Ishikawa (cell line): ENCODE results near the gene KCNIP4.

Source experiments
- CEBPB ChIP-seq: IDR thresholded peaks from 2 replicates; pipeline ENCODE4 v1.6.1; 2012
- CREB1 ChIP-seq: IDR thresholded peaks from 2 replicates; pipeline ENCODE4 v1.6.1; 2012; ENCODE audit warnings: low read depth
- EGR1 ChIP-seq: IDR thresholded peaks from 2 replicates; pipeline ENCODE4 v1.6.1; 2012
- EP300 ChIP-seq: IDR thresholded peaks from 2 replicates; pipeline ENCODE4 v1.6.1; 2012; ENCODE audit warnings: borderline replicate concordance
- FOXM1 ChIP-seq: IDR thresholded peaks from 2 replicates; pipeline ENCODE4 v1.6.1; 2012; ENCODE audit warnings: low read depth, borderline replicate concordance
- NFIC ChIP-seq: IDR thresholded peaks from 2 replicates; pipeline ENCODE4 v1.6.1; 2012
- RAD21 ChIP-seq: IDR thresholded peaks from 2 replicates; pipeline ENCODE4 v1.6.1; 2012; ENCODE audit warnings: low read depth
- REST ChIP-seq: IDR thresholded peaks from 2 replicates; pipeline ENCODE4 v1.6.1; 2012; ENCODE audit warnings: low read depth, mild to moderate bottlenecking
- TAF1 ChIP-seq: IDR thresholded peaks from 2 replicates; pipeline ENCODE4 v1.6.1; 2012; ENCODE audit warnings: low read depth, mild to moderate bottlenecking
- TCF12 ChIP-seq: IDR thresholded peaks from 2 replicates; pipeline ENCODE4 v1.6.1; 2012; ENCODE audit warnings: low read depth
- TEAD4 ChIP-seq: IDR thresholded peaks from 2 replicates; pipeline ENCODE4 v1.6.1; 2012
- USF1 ChIP-seq: IDR thresholded peaks from 2 replicates; pipeline ENCODE4 v1.6.1; 2012
- YY1 ChIP-seq: IDR thresholded peaks from 2 replicates; pipeline ENCODE4 v1.6.1; 2012; ENCODE audit warnings: low read depth
- ZBTB7A ChIP-seq: IDR thresholded peaks from 2 replicates; pipeline ENCODE4 v1.6.1; 2012; ENCODE audit warnings: low read depth
- TF ChIP-seq, protein P1 (sequence below): IDR thresholded peaks from 2 replicates; pipeline ENCODE4 v1.6.1; 2012

The KCNIP4 gene

DNA sequence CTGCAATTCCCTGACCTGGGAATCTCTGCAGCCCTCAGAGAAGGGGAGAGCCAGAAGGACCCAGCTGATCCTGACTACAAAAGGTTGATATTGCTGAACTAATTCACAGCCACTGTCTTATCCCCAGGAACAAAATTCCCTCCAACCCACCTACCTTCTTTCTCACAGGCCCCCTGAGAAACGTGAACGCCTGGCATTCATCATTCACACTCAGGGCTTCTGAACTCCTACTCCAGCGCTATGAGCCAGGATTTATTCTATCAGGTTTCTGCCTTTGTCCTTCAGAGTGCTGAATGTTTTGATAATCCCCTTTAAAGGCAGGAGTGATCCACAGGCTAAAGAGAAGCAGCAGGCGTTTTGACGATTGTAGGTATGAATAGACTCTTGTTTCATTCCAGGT lies 76.5 kb downstream of the KCNIP4 start:
- TF ChIP-seq ZBTB7A (no peak), NFIC (no peak)
- TF ChIP-seq, protein P1, sequence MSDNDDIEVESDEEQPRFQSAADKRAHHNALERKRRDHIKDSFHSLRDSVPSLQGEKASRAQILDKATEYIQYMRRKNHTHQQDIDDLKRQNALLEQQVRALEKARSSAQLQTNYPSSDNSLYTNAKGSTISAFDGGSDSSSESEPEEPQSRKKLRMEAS: no peak

DNA sequence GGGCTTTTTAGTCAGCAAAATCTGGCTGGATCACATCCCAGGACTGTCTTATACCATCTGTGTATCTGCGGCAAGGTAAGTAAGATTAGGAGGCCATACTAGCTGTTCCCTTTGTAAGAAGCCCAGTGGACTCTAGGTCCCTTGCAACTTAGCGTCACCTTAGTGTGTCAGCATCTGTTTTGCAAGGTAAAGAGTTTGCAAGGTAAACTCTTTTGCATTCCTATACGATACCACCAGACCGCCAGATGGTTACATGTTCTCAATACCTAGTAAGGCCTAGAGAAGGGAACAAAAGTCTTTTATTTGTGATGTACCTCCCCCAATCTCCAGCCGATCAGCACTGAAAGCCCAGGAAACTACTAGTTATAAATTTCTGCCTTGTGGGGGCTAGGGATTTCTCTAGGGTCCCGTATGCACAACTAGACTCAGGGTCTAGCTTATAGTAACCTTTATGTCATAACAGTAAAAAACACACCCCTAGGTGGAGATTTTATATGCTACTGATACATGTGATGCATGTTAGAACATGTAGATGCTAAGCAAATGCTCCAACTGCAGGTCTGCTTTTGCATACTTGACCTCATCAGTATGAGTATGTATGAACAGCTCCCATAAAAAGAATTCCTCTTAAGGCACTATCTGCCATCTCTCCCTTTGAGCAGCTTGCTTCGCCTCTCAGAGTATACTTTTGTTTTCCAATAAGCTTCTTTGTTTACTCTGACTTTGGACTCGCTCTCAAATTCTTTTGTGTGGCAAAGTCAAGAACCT lies 78.4 kb downstream of the KCNIP4 start:
- TF ChIP-seq REST: no peak
- TF ChIP-seq ZBTB7A: no peak
- no peak for TF ChIP-seq TCF12
- TF ChIP-seq, protein P1: no peak
- no peak for TF ChIP-seq YY1
- TF ChIP-seq EP300: no peak
- no peak for TF ChIP-seq EGR1
- no peak for TF ChIP-seq CREB1
- TF ChIP-seq CEBPB: no peak
- no peak for TF ChIP-seq USF1
- TF ChIP-seq NFIC: no peak
- no peak for TF ChIP-seq RAD21

DNA sequence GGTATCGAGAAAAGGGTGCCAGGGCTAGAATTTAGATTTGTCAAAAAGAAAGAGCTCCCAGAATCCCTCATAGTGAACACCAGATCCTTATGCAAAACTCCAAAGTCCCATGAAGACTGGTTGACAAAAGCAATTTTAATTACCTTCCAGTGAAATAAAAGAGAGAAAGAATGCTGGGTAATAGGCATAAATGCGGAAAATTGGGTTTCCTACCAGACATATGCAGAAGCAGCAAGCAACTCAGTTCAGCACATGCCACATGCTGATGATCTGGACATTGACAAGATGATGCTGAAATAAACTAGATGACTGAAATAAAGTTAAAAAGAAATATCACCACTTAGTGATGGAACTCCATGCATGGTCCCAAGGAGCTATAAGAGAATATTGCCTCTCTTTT lies 83.9 kb downstream of the KCNIP4 start:
- TF ChIP-seq USF1 (no peak), EGR1 (no peak), FOXM1 (no peak), NFIC (no peak), TAF1 (no peak), EP300 (no peak), CREB1 (no peak), TCF12 (no peak), REST (no peak), YY1 (no peak), TEAD4 (no peak), ZBTB7A (no peak), RAD21 (no peak), CEBPB (no peak)
- TF ChIP-seq, protein P1: no peak

DNA sequence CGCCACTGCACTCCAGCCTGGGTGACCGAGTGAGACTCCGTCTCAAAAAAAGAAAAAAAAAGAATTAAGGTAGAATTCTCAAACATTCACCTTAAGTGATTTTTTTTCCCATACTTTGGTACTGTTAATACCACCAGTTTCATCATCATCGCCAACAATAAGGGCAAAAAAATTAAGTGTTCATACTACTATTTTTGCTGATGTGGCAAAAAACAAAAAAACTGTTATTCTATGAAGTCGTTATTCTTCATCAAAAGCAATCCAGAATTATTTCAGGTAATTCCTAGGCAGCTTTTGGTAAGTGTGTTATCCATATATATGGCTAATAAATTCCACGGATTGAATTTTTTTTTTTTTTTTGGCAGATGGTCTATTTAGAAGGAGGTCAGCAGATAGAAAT lies 85.7 kb downstream of the KCNIP4 start:
- TF ChIP-seq TAF1 (no peak), EP300 (no peak), YY1 (no peak), TCF12 (no peak), CREB1 (no peak), CEBPB (no peak), REST (no peak)
- TF ChIP-seq, protein P1: no peak
